Skeletal muscle cell (primary cell): ENCODE results near the gene FMO1.
A peak's percentile ranks its signal among the peaks of the same experiment; 100 is the strongest.
"Not testable (repeated sequence)": the region's sequence is repeated elsewhere in the genome, so short reads cannot be mapped to it uniquely, and the experiment has no call there.

Experiments
- DNase-seq: peaks from one replicate; pipeline ENCODE4 v3.0.0-alpha.2; 2010; ENCODE audit warnings: low read depth
- H3K4me3 ChIP-seq: 2 replicates; pipeline ENCODE4 v1.5.1; 2011; ENCODE audit warnings: low read depth, mild to moderate bottlenecking, control low read depth, low read length, moderate library complexity

FMO1 gene

DNA sequence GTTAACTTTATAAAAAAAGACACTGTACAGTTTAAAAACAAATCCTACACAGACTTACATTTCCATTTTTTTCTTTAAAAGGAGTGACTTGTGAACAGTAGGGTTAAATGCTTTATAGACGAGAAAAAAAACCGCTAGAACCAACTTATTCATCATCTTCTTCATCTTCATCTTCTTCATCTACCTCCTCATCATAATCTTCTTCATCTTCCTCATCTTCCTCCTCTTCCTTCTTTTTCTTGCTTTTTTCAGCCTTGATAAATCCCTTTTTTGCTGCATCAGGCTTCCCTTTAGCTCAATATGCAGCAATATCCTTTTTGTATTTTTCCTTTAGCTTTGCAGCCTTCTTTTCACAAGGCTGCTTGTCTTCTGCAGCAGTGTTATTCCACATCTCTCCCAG lies 22.5 kb downstream of the FMO1 start:
- no peak for DNase-seq
- H3K4me3 ChIP-seq = no peak overlapping the region

DNA sequence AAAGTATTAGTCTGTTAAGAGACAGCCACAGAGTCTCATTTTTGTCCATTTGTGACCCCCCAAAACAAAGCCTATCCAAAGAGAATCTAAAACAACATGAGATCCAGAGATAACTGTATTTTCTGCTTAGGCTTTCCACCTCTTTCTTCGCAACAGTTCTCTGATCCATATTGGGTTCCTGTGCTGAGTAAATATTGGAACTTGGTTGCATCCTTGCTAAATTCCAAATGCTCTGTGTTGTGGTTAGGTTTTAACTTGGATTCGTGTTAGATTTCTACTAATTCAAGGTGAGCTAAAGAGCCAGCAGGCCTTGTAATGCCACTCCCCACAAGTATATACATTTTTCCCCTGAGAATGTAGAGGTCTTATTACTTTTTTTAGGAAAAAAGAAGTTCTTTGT lies 29.2 kb downstream of the FMO1 start:
- no peak for DNase-seq

DNA sequence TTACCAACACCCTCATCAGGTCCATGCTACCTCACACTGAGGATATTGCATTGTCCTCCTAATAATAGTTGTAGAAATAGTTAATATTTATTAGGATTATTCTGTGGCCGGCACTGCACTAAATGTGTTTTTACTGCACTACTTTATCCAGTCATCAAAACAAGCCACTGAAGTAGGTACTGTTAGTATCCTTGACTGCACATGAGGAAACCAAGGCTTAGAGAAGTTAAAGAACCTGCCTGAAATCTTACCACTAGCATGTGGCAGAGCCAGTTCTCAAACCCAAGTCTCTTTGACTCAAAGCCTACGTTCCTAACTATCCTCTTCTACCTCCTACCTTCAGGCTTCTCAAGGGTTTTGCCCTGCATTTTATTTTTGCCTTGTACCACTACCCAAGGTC lies 30.9 kb downstream of the FMO1 start:
- no peak for DNase-seq
- H3K4me3 ChIP-seq = no peak overlapping the region

More for the DNA sequence above, 29.2 kb downstream of the FMO1 start:
- no peak overlapping the region for H3K4me3 ChIP-seq

DNA sequence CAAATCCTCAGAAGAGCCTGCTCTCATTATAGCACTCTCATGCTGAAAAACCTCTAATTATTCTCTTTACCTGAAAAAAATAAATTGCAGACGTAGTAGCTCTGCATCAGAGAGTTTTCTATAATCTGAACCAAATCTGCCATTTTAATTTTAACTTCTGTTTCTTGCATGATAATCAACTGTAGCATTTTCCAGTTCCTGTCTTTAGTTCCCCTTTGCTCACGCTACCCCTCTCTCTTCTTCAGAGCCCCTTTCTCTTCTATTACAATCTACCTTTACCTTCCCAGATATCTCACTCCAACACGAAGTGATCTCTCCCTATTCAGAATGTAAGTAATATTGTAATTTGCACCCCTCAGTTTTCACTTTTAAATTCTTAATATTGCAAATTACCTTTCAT lies 31.4 kb downstream of the FMO1 start:
- no peak for DNase-seq
- H3K4me3 ChIP-seq = no peak overlapping the region

DNA sequence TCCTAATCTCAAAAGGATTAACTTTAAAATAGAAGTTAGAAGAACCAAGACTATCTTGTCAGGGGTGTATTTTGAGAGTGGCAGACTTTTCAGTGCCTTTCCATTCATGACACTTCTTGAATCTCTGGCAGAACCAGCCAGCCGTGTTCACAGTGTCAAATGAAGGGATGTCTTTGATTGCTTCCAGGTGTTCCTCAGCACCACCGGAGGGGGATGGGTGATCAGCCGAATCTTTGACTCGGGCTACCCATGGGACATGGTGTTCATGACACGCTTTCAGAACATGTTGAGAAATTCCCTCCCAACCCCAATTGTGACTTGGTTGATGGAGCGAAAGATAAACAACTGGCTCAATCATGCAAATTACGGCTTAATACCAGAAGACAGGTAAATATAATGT lies 32.3 kb downstream of the FMO1 start:
- DNase-seq = no peak
- H3K4me3 ChIP-seq = no peak overlapping the region

DNA sequence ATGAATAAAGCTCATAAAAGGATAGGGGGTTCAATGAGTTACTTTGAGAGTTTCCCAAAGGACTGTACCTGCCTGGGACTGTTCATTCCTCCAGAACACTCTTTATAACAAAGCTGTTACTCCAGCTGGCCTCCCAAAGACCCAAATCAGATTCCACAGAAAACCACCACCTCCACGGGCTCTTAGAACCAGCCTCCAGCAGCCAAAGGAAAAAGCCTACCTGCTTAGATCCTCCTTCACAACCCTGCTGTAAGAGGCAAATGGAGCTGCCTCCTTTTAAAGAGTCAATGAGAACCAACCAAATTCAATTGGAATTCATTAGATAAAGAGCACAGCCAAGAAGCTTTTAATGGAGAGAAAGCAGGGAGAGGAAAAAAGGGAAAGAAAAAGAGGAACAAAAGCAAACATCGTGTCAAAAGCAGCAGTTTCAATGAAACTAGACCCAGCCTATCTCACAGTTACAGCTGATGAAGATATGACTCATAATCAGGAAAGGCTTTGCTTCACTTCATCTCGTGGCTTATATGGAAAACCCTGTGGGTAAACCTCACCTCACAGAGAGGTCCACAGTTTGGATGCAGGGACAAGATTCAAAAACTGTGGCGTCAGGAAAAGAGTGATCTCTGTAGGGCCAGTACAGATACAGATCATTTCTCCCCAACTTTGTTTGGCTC lies 37.9 kb downstream of the FMO1 start:
- no peak overlapping the region for H3K4me3 ChIP-seq
- no peak for DNase-seq

DNA sequence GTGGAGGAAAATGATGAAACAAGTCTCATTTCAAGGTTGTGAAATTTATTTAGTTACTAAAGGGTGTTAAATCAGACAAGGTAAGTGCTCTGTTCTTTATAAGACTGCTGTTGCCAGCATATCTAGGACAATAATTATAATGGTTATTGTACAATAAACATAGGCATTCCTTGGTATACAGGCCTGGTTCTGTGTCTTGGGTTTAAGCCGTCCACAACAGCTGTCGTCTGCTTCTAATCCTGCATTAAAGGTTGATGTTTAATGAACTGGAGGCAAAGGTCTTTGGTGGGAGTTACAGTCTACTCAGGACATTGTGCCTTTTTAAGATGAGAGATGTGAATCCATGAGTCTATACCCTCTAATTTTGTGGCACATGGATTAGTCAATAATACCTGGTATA lies 42.3 kb downstream of the FMO1 start:
- no peak for DNase-seq
- H3K4me3 ChIP-seq = no peak overlapping the region

DNA sequence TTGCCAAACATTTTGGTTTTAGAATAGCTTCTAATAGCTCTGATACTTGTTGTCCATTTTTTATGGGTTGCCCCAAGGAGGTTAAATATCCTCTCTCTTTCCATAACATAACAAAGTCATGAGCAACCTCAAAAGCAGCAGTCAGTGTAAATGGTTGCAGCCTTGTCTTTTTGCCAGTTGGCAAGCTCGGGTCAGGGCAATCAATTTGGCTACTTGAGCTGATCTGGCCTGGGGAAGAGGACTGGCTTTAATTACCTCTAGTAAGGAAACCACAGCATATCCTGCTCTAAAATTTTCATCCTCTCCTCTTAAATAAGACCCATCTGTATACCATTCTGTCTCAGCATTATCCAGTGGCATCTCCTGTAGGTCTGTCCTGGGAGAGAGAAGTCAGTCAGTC lies 44.5 kb downstream of the FMO1 start:
- no peak overlapping the region for H3K4me3 ChIP-seq
- DNase-seq = peak; percentile 4

DNA sequence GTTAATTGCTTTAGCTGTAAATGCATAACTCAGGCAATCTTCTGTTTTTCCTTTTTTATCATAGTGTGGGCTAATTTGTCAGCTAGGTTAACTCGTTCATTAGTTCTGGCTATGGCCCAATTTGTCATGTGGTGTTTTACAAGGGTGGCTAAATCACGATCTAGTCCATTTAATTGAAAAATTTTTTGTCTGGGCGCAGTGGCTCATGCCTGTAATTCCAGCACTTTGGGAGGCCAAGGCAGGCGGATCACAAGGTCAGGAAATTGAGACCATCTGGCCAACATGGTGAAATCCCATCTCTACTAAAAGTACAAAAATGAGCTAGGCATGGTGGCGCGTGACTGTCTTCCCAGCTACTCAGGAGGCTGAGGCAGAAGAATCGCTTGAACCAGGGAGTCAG lies 47.1 kb downstream of the FMO1 start:
- not testable (repeated sequence) for H3K4me3 ChIP-seq, DNase-seq

DNA sequence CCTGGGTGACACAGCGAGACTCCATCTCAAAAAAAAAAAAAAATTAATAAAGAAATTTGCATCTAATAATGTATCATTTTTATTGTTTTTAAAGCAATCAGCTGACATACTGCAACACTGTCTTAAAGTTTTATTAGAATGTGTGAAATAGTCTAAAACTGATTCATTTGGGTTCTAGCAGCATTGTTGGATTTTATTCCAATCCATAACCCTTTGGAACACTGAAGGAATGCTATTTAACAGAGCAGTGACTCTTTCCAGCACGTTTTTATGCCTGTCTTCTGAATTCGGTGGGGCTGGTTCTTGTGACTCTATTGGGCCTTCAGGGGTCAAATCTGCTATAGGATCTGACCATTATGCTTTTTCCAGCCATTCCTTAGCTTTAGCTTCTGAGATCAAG lies 47.5 kb downstream of the FMO1 start:
- H3K4me3 ChIP-seq = no peak overlapping the region
- no peak for DNase-seq

DNA sequence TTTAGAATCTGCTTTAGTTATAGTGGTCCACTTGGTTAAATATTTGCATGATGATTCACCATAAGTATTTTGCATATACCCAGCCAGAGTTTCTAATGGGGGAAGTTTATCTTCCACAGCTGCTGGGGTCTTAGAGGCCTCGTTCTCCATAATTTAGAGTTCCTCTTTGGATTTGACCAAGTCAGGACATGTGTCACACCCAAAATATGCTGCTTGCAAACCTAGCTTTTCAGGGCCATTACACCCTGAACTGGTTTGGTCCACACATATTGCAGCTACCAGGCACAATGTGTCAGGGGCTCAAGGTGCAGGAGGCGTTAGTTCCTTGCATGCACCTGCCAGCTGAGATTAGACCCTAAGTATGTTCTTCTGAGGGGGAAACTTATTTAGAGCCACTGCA lies 48.6 kb downstream of the FMO1 start:
- no peak overlapping the region for H3K4me3 ChIP-seq
- DNase-seq = no peak

DNA sequence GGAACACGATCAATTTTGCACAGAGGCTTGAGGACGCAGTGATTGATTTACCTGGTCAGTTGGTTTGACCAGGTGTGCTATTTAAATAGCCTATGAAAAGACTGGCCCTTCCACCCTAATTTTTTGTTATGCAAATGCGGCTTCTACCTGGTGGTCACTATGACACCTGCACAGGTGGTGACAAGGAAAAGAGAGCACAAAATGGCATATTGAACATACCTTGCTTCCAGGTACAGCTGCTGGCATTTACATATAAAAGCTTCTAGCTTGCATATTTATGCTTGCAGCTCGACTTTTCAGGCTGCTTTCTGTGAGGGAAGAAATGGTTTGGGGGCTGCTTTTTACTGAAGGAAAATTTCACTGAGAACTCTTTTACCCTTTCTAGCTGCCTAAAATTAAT lies 50.4 kb downstream of the FMO1 start:
- DNase-seq = no peak
- H3K4me3 ChIP-seq = no peak overlapping the region

DNA sequence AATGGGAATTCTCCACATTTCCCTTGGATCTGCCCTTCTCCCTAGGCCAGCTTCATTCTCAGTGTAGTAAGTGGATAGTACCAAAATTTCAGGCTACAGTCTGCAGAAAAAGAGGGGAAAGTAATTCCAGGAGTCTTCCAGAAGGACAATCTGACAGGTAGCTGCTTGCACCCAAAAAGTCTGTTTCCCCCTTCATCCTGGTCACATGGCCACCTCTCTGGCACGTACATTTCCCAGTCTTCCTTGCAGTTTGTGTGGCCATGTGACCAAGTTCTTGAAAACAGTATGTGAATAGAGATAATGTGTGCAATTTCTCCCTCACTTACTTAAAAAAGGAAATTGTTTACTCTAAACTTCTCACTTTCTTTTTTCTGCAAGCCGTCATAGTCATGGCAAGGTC lies 51.0 kb downstream of the FMO1 start:
- DNase-seq = no peak
- no peak overlapping the region for H3K4me3 ChIP-seq

DNA sequence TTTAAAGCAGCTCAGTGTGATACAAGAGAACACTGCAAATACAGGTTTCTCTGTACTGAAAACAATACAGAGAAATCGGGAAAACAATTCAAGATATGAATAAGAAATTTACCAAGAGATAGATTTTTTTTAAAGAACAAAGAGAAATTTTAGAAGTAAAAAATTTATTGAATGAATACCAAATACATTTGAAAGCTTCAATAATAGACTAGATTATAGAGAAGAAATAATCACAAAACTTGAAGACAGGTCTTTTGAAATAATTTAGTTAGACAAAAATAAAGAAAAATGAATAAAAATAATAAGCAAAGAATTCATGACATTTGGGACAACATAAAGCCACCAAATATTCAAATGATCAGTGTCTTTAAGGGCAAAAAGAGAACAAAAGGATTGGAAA lies 52.1 kb downstream of the FMO1 start:
- DNase-seq = no peak
- no peak overlapping the region for H3K4me3 ChIP-seq

DNA sequence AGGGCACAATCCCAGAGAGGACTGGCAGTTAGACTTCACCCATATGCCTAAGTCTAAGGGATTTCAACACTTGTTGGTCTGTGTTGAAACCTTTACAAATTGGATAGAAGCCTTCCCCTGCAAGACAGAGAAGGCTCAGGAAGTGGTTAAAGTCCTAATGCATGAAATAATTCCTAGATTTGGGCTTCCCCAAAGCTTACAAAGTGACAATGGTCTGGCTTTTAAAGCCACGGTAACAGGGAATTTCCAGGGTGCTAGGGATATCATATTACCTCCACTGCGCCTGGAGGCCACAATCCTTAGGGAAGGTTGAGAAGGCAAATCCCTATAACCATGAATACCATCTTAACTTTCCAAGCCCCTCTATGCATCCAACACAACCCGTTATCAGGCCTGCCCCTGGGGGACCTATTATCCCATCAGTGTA lies 62.4 kb downstream of the FMO1 start:
- H3K4me3 ChIP-seq = no peak overlapping the region
- no peak for DNase-seq

DNA sequence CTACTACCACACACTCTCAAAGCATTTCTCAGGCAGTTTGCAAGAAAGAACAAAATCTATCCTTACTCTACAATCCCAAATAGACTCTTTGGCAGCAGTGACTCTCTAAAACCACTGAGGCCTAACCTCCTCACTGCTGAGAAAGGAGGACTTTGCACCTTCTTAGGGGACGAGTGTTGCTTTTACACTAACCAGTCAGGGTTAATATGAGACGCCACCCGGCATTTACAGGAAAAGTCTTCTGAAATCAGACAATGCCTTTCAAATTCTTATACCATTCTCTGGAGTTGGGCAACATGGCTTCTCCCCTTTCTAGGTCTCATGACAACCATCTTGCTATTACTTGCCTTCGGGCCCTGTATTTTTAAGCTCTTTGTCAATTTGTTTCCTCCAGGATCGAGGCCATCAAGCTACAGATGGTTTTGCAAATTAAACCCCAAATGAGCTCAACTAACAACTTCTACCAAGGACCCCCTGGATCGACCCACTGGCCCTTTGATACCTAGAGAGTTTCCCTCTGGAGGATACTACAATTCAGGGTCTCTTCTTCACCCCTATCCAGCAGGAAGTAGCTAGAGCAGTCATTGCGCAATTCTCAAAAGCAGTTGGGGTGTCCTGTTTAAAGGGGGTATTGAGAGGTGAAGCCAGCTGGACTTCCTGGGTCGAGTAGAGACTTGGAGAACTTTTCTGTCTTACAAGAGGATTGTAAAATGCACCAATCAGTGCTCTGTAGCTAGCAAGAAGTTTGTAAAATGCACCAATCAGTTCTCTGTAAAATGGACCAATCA lies 63.7 kb downstream of the FMO1 start:
- no peak for DNase-seq
- no peak overlapping the region for H3K4me3 ChIP-seq

DNA sequence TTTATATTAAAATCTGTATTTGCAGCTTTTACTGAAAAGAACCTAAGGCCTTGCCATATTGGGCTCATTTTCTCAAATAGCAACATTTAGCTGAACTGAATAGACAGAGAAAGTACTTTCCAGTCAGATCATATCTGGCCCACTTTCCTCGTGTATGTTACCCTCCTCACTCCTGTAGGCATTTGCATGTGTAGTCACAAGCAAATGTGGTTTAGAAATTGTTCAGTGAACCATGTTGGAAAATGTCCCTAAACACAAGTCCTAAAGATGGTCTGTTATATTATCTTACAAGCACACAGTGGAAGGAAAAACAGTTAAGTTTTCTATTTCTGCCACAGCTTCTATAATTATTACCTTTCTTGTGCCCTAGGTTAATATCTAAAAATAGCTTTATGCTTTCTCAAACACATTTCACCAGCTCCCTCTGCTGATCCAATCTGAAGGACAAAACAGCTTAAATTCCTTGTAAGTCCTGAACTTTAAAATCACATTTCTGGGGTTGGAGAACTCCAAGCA lies 65.1 kb downstream of the FMO1 start:
- DNase-seq = no peak
- no peak overlapping the region for H3K4me3 ChIP-seq

DNA sequence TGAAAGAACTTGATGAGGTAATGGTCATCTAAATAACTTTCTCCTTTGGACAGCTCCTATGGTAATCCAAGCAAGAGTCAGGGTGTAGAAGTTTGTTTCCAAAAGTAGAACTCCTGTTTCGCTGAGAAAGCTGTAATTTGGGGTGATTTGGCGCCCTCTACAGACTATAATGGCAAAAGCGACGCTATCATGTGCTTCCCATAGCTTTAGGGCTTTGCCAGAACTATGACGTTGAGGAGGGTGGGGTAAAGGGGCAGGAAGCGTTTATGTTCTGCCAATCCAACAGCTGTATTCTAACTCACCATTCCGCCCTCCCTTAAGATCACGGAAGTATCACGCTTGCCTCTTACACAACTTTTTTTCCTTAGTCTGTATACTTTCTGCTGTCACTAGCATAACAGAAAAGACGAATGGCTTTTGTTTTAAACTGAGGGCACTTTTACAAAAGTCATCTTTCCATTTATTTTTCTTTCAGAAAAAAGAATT lies 65.6 kb downstream of the FMO1 start, which contains the start of gene FMO4:
Gene FMO4, plus strand, starts transcription at position 349 of the 486 bp plus-strand sequence. CDS start 5,643 bp downstream, outside the sequence.
- DNase-seq = peak; percentile 97
- H3K4me3 ChIP-seq = peak within 1 kb of the TSS; percentile 1

DNA sequence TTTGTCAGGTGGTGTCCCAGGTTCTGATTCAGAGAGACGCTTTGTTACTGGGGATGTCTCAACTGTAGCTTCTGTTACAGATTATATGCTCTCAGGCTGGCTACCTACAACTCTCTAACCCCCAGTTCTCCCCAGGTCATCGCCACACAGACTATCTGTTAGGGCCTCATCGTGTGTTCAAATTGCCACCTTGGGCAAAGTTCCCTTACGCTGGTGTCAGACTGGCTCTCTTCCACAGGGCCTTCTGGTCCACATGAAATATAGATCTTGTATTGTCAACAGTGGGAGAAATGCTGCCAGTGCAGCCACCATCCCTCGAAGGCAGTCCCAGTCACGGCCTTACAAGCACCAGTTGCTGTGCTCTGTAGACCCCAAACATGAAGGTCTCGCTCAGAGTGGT lies 81.0 kb downstream of the FMO1 start:
- no peak overlapping the region for H3K4me3 ChIP-seq
- no peak for DNase-seq

DNA sequence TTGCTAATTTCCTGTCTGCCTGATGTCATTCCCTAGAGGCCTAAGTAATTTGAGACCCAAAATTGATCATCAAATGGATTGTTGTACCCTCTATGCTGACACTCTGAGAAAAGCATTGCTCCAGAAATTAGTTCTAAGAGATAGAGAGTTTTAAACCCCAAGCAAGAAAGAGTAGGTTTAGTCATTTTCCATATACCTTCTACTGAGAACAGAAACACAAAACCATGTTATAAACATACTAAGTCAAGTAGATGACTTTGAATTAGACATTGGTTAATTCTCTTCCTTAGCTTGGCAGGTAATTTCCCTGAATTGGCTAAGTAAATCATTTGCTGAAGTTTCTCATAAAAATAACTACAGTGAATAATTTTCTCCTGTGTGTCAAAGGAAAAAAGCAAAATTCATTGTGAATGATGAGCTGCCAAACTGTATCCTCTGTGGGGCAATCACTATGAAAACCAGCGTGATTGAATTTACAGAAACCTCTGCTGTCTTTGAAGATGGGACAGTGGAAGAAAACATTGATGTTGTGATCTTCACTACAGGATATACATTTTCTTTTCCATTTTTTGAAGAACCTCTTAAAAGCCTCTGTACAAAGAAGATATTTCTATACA lies 85.8 kb downstream of the FMO1 start:
- DNase-seq = no peak

More for the DNA sequence above, 85.8 kb downstream of the FMO1 start:
- no peak overlapping the region for H3K4me3 ChIP-seq
